ENCODE data around the gene MOV10L1.
"Not testable (repeated sequence)": the region's sequence is repeated elsewhere in the genome, so short reads cannot be mapped to it uniquely, and the experiment has no call there.

Gene MOV10L1

DNA sequence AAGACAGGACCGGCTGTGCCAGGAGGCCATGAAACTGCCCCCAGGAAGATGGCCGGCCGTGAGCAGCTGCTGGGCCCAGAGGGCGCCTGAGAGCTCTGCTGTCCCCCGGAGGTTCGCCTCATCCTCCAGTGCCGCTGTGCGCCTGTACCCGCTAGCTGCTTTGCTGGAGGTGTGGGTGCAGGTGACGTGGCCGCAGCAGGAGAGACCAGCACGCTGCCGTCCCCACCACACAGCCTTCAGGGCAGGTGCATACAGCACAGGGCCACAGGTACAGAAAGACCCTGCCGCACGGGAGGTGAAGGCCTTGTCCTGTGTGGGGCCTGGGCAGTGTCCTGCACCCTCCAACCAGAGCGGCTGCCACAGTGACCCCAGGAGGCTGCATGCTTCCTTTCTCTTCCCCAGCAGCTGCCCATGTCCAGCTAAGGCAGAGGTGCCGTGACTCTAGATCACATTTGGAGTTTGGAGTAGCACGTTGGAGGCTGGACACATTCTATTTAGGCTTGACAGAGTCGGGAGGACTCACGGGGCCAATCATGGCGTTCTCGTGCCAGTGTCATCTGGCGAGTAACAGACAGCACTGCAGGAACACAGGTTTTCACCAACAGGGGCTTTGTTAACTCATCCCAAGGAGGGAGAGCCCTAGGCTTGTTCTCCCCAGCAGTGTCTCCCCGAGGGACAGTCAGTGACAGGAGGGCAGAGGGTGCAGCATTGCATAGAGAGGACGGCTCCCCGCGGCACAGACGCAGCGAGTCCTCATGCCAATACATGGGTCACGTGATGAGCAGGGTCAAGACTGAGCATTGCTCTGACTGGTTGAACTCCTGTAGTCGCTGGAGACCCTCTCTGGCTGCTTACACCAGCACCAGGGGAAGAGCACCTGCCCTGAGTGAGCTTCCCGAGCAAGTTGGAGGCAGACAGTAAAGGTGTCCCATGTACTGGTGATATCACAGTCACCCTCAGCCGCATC is 62.0 kb downstream of the MOV10L1 start:
- DNase-seq, result no peak

DNA sequence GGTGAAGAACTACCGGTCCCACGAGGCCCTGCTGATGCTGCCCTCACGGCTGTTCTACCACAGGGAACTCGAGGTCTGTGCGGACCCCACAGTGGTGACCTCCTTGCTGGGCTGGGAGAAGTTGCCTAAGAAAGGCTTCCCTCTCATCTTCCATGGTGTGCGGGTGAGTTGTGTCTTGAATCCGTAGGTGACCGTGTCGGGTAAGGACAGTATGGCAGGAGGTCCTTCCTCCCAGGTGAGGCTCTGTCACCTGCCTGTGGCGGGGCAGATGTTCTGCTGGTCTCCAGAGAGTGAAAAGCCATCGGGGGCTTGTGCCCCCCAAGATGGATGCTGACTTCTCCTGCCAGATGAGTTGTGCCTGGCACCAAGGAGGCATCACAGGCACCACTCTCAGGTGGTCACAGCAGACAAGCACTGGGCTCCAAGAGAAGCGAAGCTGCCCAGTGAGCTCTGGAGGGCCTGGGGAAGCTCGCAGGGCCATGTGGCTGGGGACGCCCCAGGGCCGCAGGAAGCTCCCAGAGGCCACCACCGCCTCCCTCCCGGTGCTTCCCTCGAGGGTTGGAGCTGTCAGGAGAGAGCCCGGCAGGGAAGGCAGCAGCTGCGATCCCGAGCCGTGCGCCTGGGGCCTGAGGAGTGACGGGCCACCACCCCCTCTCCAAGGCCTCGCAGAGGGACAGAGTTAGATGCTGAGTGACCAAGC is 63.4 kb downstream of the MOV10L1 start:
- DNase-seq, result no peak

DNA sequence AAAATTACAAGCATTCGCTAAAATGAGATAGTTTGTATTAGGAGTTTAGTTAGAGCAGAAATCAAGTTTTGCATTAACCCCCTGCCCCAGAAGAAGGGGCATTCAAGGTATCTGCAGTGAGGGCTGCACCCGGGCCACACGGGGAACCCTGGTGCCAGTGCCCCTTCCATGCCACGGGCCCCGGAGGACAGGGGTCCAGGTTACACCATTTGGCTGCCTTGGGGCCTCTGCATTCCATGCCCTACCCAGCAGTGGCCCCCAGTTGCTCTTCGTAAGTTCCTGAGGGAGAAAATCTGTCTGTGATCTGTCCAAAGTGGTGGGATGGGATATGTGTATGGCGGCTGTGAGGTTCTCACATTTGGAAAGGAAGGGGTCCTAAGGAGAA is 63.9 kb downstream of the MOV10L1 start:
- DNase-seq, result no peak

DNA sequence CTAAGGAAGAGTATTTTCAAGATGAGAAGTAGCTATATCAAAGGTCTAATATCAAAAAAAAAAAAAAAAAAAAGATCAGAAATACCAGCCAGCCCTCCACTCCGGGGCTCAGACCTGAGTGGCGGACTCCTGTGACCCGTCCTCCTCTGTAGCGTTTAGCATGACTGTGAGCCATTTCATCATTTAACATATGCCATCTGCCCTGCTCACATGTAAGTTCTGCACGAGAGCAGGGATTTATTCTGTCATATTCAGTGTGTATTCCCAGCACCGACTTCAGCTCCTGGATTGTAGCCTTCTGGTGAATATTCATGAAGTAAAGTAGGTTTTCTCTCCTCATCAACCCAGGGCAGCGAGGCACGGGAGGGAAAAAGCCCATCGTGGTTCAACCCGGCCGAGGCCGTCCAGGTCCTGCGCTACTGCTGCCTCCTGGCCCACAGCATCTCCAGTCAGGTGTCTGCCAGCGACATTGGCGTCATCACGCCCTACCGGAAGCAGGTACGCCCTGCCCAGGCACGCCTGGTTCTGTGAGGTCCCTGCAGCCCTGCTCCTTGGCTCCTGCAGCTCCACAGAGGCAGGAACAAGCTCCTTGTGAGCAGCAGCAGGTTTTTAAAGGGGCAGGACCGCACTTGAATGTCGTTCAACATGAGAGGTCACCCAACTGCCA is 68.0 kb downstream of the MOV10L1 start:
- DNase-seq, result no peak

DNA sequence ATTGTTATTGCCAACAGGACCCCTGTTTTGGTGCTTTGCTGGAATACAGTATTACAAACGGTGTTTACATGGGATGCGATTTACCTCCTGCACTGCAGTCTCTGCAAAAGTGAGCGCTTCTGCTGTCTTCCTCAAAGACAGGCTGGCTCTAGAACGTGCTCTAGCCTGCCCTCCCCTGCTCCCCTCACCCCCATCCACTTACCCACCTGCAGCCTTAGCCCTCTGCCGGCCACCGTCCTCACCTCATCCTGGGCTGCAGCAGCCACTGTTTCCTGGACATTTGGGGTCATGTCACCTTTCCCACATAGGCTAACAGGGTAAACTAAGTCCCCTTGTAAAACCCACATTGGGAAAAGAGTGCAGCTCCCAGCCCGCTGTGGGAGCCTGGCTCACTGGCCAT is 71.1 kb downstream of the MOV10L1 start:
- no peak for DNase-seq

DNA sequence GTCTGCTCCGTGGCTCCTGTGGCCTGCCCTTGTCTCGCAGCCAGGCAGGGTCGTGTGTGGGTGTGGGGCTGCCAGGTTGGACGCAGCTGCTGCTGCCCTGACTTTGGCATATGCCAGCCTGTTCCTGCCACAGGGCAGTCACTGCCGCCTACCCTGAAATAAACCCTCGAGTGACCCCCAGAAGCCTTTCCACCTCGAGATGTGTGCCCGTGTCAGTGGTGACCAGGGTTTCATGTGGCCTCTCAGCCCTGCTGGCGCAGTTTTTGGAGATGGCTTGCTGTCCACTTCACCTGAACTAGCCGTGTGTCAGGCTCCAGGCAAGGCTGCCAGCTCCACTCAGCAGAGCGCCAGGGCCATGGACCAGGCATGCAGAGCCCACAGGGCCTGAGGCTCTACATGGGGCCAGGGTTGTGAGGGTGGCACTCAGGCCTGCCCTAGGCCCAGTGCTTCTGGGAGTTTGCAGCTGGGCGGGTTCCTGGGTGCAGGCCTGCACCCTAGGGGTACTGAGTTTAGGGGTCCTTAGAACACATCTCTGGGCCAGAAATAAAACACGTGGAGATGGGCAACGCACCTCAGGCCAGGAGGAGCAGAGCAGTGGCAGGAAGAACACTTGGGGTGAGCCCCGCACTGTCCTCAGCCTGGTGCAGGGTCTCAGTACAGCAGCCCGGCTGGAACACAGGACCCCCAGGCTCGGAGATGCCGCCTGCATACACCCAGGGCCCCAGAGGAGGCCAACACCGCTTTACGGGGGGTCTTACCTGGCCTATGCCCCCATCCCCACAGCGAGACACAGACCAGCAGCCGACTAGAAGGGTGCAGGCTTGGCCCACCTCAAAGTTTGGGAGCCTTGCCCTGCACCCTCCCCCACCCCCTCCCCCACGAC is 71.9 kb downstream of the MOV10L1 start:
- DNase-seq, result no peak

DNA sequence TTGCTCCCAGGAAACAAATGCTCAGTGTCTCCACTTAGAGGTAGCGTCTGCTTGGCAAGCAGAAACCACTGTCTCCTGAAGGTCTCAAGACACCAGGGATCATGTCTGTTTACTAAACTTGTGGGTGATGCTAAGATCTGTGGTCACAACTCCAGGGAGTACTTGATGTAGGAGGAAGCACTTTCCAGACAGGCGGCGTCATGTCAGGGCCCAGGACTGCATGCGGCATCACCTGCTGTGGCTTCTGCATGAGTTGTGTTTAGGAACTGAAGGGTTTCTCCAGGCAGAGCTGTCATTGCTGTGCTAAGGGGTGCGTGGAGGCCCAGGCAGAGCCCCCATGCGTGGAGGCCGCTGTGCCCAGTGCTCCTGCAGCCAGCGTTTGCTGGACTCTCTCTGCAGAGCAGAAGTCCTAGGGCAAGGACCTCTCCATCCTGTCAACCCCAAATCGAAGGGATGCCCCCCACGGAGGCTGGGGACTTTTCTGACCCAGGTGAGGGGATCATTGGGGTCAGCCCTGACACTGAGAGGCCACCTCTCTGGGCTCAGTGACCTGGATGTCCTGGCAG is 72.7 kb downstream of the MOV10L1 start:
- no peak for DNase-seq

DNA sequence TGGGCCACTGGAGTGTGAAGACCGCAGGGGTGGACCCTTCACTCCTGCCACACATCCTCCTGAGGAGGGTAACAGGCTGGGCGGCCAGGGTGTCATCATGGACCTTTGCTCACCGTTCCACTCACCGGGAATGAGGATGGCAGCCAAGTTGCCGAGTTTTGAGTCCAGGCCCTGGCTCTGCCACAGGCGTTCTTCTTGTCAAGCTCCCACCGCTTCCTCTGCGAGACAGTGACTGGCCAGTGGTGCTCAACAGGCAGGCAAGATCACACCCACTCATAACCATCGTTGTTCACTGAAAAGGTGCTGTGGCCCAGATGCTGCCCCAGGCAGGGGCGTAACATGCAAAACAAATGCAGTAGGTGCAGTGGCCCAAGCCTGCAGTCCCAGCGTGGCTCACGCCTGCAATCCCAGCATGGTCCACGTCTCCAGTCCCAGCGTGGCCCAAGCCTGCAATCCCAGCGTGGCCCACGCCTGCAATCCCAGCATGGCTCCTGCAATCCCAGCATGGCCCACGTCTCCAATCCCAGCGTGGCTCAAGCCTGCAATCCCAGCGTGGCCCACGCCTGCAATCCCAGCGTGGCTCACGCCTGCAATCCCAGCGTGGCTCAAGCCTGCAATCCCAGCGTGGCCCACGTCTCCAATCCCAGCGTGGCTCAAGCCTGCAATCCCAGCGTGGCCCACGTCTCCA is 75.8 kb downstream of the MOV10L1 start:
- DNase-seq, result no peak

DNA sequence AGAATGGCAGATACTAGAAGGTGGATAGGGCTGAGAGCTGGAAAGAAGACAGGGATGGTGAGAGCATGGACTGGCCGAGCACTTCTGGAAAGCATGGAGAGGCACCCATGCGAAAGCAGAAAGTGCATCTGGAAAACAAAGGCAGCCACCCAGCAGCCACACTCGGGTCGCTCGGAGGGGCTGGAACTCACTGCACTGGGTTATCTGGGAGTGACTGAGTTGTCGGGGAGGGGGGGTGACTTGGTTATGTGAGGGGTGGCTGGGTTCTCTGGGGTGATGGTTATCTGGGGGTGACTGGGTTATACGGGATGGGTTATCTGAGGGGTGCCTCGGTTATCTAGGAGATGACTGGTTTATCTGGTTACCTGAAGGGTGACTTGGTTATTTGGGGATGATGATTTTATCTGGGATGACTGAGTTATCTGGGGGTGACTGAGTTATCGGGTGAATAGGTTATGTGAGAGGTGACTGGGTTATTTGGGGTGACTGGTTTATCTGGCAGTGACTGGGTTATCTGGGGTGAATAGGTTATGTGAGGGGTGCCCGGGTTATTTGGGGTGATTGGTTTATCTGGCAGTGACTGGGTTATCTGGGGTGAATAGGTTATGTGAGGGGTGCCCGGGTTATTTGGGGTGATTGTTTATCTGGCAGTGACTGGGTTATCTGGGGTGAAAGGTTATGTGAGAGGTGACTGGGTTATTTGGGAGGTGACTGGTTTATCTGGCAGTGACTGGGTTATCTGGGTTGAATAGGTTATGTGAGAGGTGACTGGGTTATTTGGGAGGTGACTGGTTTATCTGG is 78.1 kb downstream of the MOV10L1 start:
- DNase-seq, result no peak

DNA sequence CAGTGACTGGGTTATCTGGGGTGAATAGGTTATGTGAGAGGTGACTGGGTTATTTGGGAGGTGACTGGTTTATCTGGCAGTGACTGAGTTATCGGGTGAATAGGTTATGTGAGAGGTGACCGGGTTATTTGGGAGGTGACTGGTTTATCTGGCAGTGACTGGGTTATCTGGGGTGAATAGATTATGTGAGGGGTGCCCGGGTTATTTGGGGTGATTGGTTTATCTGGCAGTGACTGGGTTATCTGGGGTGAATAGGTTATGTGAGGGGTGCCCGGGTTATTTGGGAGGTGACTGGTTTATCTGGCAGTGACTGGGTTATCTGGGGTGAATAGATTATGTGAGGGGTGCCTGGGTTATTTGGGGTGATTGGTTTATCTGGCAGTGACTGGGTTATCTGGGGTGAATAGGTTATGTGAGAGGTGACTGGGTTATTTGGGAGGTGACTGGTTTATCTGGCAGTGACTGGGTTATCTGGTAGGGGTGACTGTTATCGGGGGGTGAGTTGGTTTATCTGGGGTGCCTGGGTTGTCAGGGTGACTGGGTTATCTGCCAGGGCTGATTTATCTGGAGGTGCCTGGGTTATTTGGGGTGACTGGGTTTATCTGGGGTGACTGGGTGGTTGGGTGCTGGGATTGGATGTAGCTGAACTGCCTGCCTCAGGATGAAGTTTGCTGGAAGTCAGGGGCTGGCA is 78.8 kb downstream of the MOV10L1 start:
- DNase-seq, result not testable (repeated sequence)

DNA sequence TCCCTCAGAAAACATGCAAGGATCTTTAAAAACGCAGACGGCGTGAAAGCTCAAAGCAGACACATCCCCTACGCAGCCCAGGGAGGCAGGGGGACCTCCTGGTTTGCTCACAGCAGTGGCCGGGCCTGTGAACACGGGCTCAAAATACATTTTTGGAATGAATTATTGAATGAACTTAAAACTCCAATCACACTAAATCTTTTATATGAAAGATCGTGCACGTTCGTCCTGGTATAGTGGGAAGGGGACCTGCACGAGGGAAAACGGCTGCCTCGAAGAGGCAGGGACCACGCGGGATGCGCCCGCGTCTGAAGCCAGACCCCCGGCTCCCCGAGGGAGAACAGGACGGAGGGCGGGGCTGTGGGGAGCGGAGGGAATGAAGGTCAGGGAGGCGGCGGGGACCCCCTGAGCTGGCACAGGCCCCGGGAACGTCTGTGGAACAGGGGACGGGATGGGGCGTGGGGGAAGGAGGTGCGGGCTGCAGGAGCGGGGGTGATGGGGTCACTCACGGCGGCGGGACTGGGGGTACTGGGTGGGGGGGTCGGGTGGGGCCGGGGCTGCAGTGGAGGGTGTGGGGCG is 79.5 kb downstream of the MOV10L1 start:
- peak in 1 of 58 donors; percentile 15 for DNase-seq

DNA sequence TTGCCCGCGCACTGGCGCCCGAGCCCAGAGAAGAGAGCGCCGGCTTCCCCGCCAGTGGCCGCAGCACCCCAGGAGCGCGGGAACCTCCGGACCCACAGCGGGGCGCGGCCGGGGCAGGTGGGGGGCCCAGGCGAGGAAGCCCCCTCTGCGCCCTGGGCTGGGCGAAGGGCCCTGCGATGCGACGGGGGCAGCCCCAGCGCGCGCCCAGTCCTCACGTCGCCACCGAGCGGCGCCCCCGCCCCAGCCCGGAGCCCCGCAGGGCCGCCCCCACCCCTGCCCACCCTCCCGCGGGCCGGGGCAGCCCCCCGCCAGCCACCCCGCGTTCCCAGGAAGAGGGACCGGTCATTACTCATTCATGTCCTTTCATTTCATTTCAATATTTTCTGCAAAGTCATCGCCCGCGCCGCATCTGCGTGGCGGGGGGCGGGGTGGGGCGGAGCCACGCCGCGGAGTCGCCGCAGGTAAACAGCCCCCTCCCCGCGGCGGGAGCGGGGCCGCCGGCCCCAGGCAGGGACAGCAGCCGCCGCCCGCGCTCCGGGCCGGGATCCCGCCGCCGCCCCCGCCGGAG is 80.1 kb downstream of the MOV10L1 start:
- peak in 1 of 58 donors; percentile 32 for DNase-seq

DNA sequence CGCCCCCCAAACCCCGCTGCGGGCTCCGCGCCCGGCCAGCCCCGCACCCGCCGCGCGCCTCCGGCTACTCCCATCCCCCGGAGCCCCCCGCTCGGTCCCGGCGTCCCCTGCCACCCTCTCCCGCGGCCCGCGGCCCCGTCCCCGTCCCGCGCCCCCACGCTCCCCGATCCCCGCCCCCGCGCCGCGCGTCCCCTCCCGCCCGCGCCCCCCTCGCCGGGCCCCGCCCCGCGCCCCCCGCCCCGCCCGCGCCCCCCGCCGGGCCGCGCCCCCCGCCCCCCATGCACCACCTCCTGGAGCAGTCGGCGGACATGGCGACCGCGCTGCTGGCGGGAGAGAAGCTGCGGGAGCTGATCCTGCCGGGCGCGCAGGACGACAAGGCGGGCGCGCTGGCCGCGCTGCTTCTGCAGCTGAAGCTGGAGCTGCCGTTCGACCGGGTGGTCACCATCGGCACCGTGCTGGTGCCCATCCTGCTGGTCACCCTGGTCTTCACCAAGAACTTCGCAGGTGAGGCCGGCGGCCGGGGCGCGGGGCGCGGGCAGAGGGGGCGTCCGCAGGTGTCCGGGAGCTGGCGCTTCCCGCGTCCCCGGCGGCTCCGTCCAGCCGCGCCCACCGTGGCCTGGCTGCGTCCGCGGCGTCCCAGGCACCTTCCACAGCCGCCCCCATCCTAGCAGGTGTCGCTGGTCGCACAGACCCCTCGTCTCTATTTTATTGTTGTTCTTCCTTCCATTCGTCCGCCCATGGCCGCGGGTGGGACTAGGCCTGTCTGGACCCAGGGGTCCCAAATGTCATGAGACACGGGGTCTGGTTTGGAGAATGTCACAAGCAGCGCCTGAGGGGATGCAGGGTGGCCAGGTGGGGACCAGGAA is 80.9 kb downstream of the MOV10L1 start, which contains the start of gene PANX2:
TSS of gene PANX2 (plus strand) at position 279 of the 866 bp plus-strand sequence. CDS start at position 279, 0 bp downstream.
- no peak for DNase-seq

DNA sequence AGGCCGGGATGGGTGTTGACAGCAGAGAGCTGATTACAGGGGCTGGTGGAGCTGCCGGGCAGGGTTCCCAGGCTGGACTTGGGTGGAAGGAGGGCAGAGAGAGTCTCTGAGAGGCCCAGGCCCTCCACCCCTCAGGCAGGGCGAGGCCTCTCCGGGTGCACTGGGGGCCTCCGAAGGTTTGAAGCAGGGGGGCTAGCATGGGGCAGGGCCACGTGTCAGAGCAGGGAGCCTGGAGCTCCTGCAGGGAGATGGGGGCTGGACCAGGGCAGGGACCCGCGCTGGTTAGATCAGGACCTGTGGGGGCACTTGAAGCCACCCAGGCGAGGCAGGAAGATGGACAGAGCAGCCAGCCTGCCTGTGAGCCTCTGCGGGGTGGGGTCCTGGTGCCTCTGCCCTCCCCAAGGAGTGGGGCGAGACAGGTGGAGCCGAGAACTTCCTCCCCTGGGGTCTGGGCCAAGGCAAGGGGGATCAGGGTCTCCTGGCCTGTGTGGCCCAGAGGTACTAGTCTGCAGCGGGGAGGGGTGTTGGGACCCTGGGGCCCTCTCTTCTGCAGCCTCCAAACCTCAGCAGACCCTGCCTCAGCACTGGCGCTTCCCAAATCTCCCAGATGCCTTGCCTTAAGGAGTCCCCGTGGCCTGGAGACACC is 81.6 kb downstream of the MOV10L1 start:
- DNase-seq, result no peak

DNA sequence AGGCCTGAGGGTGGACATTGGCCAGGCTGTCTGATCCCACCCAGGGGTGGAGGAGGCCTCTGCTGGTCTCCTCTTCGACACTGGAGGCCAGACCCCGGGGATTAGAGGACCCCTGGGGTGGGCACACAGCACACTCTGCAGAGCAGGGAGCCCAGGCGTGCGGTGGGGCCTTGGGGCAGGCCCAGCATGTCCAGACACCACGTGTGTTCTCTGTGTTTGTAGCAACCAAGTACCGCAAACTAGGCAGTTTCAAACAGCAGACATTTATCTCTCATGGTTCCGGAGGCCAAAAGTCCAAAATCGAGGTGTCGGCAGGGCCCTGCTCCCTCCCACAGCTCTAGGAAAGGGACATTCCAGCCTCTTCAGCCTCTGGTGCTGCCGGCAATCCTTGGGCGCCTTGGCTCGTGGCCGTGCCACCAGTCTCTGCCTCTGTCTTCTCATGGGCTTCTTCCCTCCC is 82.2 kb downstream of the MOV10L1 start:
- DNase-seq, result no peak

Data from anterior cingulate cortex (tissue), 58 donors.